ENCODE data around the gene NR6A1.

Gene NR6A1

GRCh38 chr9:124800306-124801259, 29.5 kb upstream of the NR6A1 start:
- DNase-seq (ENCODE audit: low read depth in 1 of 2, low spot score in 1 of 2) = no peak
- no peak overlapping the region for H3K4me3 ChIP-seq (replicated peaks; ENCODE audit: insufficient read depth, low read length)
- H3K27me3 ChIP-seq (ENCODE audit: insufficient read depth, poor library complexity, severe bottlenecking) = no peaks in the 10 kb centered on the region
- no peak overlapping the region for H3K27ac ChIP-seq (replicated peaks)
- TF ChIP-seq GABPA (IDR thresholded peaks at IDR 0.05; ENCODE audit: low read depth) (no peak), POLR2AphosphoS5 (IDR thresholded peaks at IDR 0.05; ENCODE audit: low read depth) (no peak), REST (IDR thresholded peaks at IDR 0.05; ENCODE audit: insufficient replicate concordance, low read depth) (no peak), SPI1 (IDR thresholded peaks at IDR 0.05; ENCODE audit: borderline replicate concordance, low read depth) (no peak)
- TF ChIP-seq, protein P1, sequence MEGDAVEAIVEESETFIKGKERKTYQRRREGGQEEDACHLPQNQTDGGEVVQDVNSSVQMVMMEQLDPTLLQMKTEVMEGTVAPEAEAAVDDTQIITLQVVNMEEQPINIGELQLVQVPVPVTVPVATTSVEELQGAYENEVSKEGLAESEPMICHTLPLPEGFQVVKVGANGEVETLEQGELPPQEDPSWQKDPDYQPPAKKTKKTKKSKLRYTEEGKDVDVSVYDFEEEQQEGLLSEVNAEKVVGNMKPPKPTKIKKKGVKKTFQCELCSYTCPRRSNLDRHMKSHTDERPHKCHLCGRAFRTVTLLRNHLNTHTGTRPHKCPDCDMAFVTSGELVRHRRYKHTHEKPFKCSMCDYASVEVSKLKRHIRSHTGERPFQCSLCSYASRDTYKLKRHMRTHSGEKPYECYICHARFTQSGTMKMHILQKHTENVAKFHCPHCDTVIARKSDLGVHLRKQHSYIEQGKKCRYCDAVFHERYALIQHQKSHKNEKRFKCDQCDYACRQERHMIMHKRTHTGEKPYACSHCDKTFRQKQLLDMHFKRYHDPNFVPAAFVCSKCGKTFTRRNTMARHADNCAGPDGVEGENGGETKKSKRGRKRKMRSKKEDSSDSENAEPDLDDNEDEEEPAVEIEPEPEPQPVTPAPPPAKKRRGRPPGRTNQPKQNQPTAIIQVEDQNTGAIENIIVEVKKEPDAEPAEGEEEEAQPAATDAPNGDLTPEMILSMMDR (IDR thresholded peaks at IDR 0.05; ENCODE audit: insufficient read depth, low read length) = no peak

DNA sequence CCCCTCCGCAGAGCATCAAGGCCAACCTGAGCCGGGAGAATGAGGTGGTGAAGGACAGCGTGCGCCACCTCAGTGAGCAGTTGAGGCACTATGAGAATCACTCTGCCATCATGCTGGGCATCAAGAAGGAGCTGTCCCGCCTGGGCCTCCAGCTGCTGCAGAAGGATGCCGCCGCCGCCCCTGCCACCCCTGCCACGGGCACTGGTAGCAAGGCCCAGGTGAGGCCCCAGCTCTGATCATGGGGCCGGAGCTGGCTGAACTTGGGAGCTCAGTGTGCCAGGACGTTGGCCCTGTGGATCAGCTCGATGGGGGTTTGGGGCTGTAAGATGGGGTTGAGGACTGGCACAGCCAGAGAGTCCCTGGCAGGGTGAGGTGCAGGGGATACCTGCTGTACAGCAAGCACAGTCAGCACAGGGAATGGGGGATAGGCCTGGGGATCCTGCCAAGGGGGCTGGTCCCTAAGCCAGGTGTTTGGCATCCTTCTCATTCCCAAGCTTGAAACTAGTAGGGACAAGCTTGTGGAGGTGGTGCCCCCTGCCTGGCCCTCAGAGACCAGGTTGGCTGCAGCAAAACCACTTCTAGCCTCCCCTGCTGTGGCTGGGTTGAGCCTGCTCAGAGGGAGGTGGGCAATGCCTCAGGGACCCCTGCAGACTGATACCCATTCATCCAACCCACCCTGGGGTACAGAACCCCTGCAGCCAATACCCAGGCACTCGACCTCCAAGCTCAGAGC, 28.3 kb upstream of the NR6A1 start:
- H3K4me3 ChIP-seq (replicated peaks; ENCODE audit: insufficient read depth, low read length) = no peak overlapping the region
- H3K27ac ChIP-seq (replicated peaks) = no peak overlapping the region
- H3K27me3 ChIP-seq (ENCODE audit: insufficient read depth, poor library complexity, severe bottlenecking) = no peaks in the 10 kb centered on the region
- TF ChIP-seq SPI1 (IDR thresholded peaks at IDR 0.05; ENCODE audit: borderline replicate concordance, low read depth) (no peak), GABPA (IDR thresholded peaks at IDR 0.05; ENCODE audit: low read depth) (no peak), POLR2AphosphoS5 (IDR thresholded peaks at IDR 0.05; ENCODE audit: low read depth) (no peak), REST (IDR thresholded peaks at IDR 0.05; ENCODE audit: insufficient replicate concordance, low read depth) (no peak)
- TF ChIP-seq, protein P1 (IDR thresholded peaks at IDR 0.05; ENCODE audit: insufficient read depth, low read length) = no peak
- DNase-seq (ENCODE audit: low read depth in 1 of 2, low spot score in 1 of 2) = no peak

DNA sequence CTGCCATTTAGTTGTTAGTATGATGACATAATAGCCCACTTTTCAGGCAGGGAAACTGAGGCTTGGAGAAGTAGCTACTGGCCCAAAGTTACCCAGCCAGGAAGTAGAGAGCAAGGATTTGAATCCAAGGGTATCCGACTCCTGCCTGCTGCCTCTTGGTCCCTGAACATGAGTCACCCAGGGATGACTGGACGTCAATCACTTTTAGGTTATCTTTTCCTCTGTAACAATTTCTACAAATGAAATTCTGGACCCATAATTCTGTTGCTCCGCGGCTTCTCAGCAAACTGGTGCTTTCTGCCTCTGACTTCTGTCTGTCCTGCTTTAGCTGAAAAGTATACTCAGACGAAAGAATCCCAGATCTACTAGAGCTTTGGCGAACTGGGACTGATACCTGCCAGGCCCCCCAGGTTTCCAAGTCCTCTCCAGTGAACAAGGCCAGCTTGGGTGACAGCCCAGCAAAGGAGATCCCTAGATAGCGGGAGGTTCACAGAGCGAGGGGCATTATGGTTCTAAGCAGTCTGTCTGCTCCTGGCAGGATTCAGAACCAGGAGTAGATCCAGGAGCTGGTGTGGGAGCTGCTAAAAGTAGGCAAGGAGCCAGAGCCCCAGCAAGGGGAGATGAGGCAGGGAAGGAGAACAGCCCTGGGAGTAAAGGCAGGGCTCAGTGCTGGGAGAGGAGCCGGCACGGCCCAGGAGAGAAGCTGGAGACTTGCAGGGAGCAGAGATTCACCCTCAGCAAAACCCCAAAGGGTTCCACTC, 26.4 kb upstream of the NR6A1 start:
- Histone ChIP-seq H3K4me3 (replicated peaks; ENCODE audit: insufficient read depth, low read length) (no peak overlapping the region), H3K27me3 (ENCODE audit: insufficient read depth, poor library complexity, severe bottlenecking) (no peaks in the 10 kb centered on the region), H3K27ac (replicated peaks) (no peak overlapping the region)
- DNase-seq (ENCODE audit: low read depth in 1 of 2, low spot score in 1 of 2) = no peak
- TF ChIP-seq REST (IDR thresholded peaks at IDR 0.05; ENCODE audit: insufficient replicate concordance, low read depth) = no peak
- no peak for TF ChIP-seq GABPA (IDR thresholded peaks at IDR 0.05; ENCODE audit: low read depth)
- no peak for TF ChIP-seq SPI1 (IDR thresholded peaks at IDR 0.05; ENCODE audit: borderline replicate concordance, low read depth)
- TF ChIP-seq, protein P1 (IDR thresholded peaks at IDR 0.05; ENCODE audit: insufficient read depth, low read length) = no peak
- TF ChIP-seq POLR2AphosphoS5 (IDR thresholded peaks at IDR 0.05; ENCODE audit: low read depth) = no peak

Measured in HL-60 (cell line).